GM21825 (cell line): ENCODE data around the gene KCNMA1.

Experiments used
- ATAC-seq: cut with Tn5 transposase; IDR thresholded peaks from one replicate; pipeline ENCODE4 v1.9.1; 2021; ENCODE audit warnings: mild to moderate bottlenecking, moderate library complexity; ENCODE audit not compliant: unreplicated experiment

The KCNMA1 gene

GRCh38 chr10:76944640-76945039 lies 693.0 kb downstream of the KCNMA1 start:
- no peak for ATAC-seq

- ATAC-seq: no peak
Observed at GRCh38 chr10:76942628-76943416, 694.8 kb downstream of the KCNMA1 start.

GRCh38 chr10:76939933-76940468 lies 697.6 kb downstream of the KCNMA1 start:
- ATAC-seq: no peak

- no peak for ATAC-seq
Observed at GRCh38 chr10:76937181-76937600, 700.4 kb downstream of the KCNMA1 start.

GRCh38 chr10:76935941-76936613 lies 701.5 kb downstream of the KCNMA1 start:
- ATAC-seq: no peak

- no peak for ATAC-seq
Observed at GRCh38 chr10:76928565-76928964, 709.0 kb downstream of the KCNMA1 start.

GRCh38 chr10:76925636-76926405 lies 711.8 kb downstream of the KCNMA1 start:
- no peak for ATAC-seq

- ATAC-seq: no peak
Observed at GRCh38 chr10:76922666-76923065, 714.9 kb downstream of the KCNMA1 start.

- no peak for ATAC-seq
Observed at GRCh38 chr10:76921383-76922010, 716.1 kb downstream of the KCNMA1 start.

GRCh38 chr10:76920581-76920980 lies 717.0 kb downstream of the KCNMA1 start:
- ATAC-seq: no peak

- ATAC-seq: no peak
Observed at GRCh38 chr10:76918106-76918505, 719.5 kb downstream of the KCNMA1 start.

- no peak for ATAC-seq
Observed at GRCh38 chr10:76917071-76917470, 720.5 kb downstream of the KCNMA1 start.

GRCh38 chr10:76916536-76916935 lies 721.1 kb downstream of the KCNMA1 start:
- ATAC-seq: no peak

GRCh38 chr10:76915316-76915715 lies 722.3 kb downstream of the KCNMA1 start:
- no peak for ATAC-seq

- ATAC-seq: no peak
Observed at GRCh38 chr10:76911184-76911583, 726.4 kb downstream of the KCNMA1 start.

GRCh38 chr10:76910184-76910962 lies 727.2 kb downstream of the KCNMA1 start:
- ATAC-seq: no peak

GRCh38 chr10:76906256-76906655 lies 731.4 kb downstream of the KCNMA1 start:
- ATAC-seq: no peak

GRCh38 chr10:76905251-76905650 lies 732.4 kb downstream of the KCNMA1 start:
- ATAC-seq: no peak

GRCh38 chr10:76903387-76903945 lies 734.1 kb downstream of the KCNMA1 start:
- ATAC-seq: no peak

- no peak for ATAC-seq
Observed at GRCh38 chr10:76902949-76903348, 734.7 kb downstream of the KCNMA1 start.
